ENCODE measurements around the gene PCBP2.

Gene PCBP2

DNA sequence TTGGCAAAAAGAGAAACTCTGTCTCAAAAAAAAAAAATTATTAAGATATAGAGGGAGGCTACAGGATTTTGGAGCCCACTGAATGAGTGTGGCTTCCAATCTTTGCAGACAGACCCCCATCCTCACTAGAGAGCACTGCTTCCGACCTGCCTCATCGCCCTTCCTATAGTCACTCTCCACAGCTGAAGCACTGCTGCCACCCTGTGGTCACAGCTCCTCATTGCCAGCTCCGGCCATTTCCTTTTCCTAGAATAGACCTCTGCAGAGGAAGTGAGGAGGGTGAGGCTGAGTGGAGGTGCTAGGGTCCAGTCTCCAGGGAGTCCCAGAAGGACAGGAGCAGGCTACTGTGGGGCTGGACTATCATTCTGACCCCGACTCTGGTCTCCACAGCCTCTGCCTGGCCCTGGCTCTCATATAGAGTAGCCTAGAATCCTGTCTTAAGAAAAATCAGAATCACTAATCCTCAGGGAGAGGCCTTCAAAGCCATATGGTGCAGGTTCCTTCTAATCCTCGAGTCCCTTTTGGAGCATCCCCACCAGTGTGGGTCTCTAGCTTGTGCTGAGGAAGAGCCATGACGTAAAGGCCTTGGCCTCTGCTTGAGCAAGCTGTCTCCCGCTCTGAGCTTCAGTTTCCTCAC lies 56.8 kb downstream of the PCBP2 start:
- DNase-seq (ENCODE audit: low read depth) = peak; percentile 80

DNA sequence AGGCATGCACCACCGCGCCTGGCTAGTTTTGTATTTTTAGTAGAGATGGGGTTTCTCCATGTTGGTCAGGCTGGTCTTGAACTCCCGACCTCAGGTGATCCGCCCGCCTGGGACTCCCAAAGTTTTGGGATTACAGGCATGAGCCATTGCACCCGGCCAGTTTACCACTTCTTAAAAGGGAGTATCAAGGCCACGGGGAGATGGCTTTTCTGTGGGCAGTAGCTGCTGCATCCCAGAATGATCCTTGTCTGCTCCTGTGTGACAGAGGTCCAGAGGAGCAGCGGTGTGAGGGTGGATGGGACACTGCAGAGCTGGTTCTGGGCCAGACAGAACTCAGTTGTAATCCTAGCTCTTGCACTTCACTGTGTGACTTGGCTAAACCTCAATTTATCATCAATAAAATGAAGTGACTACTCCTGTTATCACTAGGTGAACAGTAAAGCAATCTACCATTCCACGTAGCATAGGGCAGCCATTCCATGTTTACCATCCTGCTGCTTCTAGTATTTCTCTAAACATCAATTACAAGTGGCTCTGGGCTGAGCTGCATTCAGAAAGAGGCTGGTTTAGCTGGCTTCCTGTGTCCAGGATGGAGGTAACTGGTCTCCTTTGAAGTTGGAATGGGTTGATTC lies 58.4 kb downstream of the PCBP2 start:
- DNase-seq (ENCODE audit: low read depth) = no peak

DNA sequence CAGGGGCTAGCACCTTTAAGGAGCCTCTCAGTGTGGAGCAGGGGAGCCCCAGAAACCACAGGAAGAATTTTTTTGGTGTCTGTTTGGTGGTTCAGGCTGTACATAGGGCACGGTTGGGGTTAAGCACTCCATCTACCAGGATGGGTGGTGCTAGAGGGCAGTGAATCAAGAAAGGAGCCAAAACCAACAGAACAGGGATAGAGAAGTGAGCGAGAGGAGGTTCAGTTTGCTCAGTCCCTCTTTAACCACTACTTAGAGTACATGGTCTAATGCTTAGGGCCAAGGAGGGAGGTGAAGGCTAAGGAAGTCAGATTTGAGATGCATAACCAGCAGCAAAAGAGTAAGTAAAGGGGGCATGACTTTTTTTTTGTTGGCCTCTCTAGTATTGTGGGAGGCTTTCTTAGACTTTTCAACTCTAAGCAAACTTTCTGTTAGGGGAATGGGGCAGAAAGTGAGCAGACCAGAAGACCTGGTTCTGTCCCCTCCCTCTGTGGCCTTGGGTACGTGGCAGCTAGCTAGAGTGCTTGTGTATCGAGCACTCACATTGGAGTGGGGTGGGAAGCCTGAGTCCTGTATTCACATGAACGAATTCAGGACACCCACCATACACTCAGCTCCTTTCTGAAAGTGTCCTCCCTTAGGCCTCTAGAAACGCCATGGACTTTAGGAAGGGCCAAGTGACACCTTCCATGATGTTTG lies 62.0 kb downstream of the PCBP2 start:
- DNase-seq (ENCODE audit: low read depth) = no peak

DNA sequence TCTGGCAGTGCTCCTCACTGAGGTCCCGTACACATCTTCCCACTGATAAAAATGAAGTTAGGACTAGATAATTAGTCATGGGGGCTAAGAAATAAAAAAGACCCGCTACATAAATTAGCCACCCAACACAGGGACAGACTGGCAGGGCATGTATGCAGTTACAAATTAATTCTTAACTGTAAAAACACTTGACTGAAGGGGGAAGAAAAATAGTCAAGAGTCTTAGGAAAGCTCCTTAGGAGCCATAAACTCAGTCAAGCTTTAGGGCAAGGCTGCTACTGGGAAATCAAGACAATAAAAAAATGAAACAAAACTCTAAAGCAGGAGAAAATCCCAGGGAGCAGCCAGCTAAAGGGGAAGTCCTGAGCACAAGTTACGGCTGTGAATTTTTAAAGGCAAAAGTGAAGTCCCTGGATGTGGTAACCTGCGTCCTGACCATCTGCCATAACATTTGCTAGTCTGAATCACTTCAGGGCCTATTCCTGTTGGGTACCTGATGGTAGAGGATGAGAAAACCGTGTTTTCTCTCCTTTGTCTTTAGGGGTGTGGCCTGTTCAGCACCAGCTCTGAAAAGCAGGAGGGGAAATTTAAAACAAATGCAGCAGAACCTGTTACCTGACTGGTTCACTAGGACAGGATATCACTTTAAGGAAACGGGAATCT lies 62.9 kb downstream of the PCBP2 start:
- no peak for DNase-seq (ENCODE audit: low read depth)

DNA sequence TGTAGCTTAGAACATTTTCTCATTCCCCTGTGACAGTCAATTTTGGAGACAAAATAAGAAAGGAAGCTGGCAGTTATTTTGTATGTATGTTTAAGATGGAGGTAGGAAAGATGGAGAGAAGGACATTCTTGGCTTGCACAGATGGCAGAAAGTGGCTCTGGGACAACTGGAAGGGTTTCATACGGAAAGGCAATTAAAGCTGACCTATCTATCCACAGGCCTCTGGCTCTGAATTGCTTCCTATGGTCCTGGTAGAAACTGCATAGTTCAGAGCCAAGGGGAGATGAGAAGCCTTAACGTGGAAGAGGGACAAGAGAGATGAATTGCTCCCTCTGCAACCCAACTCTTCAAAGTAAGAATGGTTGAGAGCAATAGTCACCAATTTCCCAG lies 63.4 kb downstream of the PCBP2 start:
- DNase-seq (ENCODE audit: low read depth) = no peak

DNA sequence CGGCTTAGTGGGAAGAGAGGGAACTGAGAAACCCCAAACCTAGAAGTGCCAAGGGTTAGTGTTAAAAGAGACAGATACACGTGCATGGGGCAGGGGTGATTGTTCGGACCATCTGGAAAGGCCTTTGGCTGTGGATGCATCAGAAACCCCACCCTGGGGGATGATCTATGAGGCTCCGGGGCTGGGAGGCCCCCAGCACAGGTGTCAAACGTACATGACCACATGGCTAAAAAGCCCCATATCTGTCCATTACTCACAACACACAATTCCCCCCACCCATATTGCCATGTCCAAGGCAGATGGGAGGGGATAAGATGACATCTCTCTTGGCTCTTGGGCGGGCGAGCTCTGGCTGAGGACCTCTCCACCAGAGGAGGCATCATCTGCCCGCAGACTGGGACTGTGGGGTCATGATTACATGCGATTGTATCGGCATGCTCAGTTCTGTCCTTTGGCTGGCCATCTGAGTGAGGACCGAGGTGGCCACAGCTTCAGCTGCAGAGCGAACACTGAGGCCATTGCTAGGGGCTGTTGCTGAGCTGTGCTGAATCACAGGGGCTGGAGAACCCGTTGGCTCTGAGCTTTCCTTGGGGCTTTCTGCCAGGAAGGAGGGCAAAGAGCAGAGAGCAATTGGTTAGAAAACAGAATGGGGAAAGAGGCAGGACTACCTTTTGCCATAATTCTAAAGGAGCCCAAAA lies 65.0 kb downstream of the PCBP2 start:
- no peak for DNase-seq (ENCODE audit: low read depth)

DNA sequence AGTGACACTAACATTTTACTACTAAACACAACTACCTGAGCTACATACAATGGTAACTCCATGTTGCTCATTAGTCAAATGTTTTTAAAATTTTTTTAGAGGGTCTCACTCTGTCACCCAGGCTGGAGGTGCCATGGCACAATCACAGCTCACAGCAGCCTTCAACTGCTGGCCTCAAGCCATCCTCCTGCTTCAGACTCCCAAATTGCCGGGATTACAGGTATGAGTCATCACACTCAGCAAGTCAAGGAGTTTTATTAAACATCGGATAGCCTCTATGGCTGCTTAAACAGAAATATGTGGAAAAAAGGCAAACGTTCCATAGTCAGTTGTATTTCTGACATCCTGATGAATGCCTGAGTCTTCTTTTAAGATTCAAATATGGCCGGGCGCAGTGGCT lies 66.5 kb downstream of the PCBP2 start:
- no peak for DNase-seq (ENCODE audit: low read depth)

DNA sequence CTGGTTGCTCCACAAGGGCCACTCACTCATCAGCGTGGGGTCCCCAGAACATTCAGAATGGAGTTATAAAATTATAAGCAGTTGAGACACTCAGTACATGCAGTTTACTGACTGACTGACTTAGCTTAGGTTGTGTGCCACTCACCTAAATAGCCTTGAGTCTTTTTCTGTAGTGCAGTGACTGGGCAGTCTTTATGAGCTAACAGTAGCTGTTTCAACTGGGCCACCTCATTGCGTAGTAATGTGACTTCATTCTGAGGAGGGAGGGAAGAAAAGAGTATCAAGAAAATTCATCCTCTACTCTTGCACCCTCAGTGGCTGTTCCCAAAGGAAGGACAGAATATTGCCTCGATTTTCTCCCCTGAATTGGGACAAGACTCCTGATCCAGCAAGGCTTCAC lies 71.2 kb downstream of the PCBP2 start:
- DNase-seq (ENCODE audit: low read depth) = no peak

DNA sequence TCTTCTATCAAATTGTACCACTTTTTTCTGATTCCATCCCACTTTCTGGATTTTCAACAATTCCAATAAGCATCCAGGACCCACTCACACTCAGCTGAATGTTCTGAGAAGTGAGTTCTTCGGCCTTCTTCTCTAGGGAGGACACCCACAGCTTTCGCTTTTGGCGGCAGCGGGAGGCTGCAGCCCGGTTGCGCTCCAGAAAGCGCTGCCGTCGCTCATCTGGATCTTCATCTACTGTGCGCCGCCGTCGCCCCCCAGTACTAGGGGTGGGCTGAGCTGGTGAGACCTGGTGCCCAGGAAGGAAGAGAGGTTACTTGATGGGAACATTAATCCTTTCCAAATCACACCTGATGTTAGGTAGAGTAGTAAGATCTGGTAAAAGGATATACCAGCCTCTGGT lies 72.6 kb downstream of the PCBP2 start:
- no peak for DNase-seq (ENCODE audit: low read depth)

DNA sequence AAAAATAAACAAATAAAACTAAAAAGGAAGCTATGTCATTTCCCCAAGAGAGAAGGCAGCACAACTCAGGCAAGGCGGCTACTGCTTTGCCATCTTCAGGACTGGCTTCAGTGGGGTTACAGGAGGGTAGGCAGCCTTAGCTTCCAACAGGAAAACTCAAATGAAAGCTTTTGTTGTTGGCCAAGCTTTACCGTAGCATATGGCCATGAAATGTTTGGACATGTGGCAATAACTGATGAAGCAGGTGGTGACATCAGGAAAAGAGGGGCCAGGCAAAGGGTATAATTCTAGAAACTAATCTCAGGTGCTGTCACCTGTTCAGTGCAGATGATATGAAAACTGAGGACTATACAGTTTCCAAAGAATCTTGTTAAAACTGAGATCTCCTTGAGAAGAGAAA lies 78.2 kb downstream of the PCBP2 start:
- no peak for DNase-seq (ENCODE audit: low read depth)
